ENCODE measurements around the gene TMBIM1.

Gene TMBIM1

DNA sequence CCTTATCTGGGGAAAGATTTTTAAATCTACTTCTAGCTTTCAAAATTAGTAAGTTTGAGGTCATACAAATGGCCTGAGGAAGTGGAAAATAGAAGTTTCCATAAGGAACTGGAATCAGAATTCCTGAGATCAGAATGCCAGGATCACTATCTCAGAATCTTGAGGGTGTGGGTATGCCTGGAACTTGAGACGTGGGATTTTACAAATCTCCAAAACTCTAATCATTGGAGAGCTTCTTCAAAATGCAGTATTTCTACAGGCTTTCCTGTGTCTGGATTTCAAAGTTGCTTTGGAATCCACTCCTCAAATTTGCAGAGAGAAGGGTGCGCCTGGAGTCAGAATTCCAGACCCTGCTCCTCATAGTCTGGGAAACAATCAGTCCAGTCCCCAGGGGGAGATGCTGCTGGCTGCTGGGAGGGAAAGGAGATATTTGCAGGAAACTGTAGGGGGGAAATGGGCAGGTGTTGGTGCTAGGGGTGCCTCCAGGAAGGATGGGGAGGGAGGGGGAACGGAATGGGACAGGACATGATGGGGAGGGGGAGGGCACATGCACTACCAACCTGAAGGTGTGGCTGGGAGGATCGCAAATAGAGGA, 33.4 kb upstream of the TMBIM1 start:
- TF ChIP-seq GATA2 (IDR thresholded peaks at IDR 0.05; ENCODE audit: low read depth, low read length) (no peak), GATA3 (IDR thresholded peaks at IDR 0.05; ENCODE audit: low read depth, low read length) (no peak)

DNA sequence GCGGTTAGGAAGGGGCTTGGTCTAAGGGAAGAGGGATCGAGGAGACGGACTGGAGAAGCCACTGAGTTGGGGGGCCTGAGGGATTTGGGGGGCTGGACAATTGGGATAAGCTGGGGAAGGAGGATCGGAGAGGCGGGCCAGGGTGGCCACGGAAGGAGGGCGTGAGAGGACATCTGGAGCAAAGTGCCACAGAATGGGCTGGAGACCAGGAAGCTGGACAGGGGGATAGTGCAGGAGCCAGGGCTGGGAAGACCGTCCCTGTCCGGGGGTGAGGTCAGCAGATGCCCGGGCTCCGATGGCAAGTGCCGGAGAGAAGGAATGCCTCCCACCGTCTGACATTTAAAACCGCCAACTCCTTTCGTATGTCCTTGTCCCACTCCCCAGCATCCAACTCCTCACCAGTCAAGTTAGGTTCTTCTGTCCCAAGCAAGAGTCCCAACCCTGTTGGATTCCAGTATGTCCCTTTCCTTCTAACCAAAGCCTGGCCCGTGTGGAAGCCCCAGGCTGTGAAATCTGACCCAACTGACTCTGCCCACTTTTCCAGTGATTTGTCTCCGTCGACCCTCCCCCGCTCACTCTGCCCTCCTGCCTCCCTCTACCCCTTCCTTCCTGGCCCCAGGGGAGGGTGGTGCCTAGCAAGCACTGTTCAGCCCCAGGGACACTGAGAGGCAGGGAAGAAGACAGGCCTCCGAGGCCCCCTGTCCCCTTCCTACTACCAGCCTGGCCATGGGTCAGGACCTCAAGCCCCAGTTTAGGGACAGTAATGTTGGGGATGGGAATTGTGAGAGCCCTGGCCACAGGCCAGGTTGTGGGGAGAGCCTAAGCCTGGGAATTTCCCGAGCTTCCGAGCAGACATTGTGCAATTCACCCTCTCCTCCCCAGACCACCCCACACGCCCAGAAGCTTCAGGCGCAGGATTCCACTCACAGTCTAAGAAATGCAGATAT, 31.5 kb upstream of the TMBIM1 start:
- TF ChIP-seq GATA2 (IDR thresholded peaks at IDR 0.05; ENCODE audit: low read depth, low read length) (no peak), GATA3 (IDR thresholded peaks at IDR 0.05; ENCODE audit: low read depth, low read length) (no peak)

DNA sequence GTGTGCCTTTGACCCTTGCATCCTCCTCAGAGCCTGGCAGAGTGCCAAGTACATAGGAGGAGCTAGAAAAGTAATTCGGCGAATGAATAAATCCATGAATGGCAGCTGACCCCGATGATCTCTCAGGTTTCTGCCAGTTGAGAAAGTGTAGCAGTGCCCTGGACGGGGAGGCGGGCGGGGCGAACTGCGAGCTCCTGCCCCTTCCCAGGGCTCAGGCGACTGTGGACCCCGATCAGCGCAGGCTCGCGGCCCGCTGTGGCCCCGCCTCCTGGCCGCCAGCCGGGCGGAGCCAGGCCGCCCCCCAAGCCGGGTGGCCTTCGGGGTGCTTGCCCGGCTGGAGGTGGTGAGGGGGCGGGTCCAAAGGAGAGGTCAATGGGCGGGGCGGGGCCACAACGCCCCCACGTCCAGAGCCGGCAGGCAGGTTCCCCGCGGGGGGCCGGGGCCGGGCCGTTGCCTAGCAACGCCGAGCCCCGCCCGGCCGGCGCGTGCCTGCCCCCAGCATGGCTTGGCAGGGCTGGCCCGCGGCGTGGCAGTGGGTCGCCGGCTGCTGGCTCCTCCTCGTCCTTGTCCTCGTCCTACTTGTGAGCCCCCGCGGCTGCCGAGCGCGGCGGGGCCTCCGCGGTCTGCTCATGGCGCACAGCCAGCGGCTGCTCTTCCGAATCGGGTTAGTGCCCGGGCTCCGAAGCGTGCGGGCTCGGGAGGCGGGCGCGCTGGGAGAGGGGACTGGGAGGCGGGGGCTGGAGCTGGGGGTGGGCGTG, 30.6 kb upstream of the TMBIM1 start:
- TF ChIP-seq GATA3 (IDR thresholded peaks at IDR 0.05; ENCODE audit: low read depth, low read length), result no peak
- no peak for TF ChIP-seq GATA2 (IDR thresholded peaks at IDR 0.05; ENCODE audit: low read depth, low read length)

DNA sequence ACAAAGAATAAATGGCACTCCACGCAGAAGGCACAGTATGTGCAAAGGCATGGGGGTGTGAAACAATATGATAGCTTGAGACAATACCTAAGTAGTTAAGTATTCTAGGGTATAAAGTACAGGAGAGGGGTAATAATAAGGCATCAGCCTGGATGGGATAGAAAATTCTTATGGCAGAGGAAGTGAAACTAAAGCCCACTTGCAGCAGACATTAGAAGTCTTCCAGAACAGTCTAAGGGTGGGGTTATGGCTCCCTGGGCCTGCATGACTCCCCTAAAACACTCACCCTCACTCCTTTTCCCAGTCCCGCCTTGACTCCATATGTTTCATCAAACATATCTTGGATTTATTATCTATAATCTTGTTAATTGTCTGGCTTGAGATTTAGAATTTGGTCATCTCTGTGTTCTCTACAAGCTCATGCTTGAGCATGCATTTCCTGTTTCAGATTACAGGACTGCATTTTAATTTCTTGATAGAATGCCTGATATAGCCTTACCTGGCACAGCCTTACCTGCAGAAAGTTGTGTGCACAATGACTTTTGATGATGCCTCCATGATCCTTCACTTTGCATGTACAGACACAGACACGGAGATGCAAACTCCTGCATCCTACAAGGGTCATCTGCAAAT, 28.5 kb upstream of the TMBIM1 start:
- TF ChIP-seq GATA2 (IDR thresholded peaks at IDR 0.05; ENCODE audit: low read depth, low read length), result no peak
- TF ChIP-seq GATA3 (IDR thresholded peaks at IDR 0.05; ENCODE audit: low read depth, low read length), result no peak

DNA sequence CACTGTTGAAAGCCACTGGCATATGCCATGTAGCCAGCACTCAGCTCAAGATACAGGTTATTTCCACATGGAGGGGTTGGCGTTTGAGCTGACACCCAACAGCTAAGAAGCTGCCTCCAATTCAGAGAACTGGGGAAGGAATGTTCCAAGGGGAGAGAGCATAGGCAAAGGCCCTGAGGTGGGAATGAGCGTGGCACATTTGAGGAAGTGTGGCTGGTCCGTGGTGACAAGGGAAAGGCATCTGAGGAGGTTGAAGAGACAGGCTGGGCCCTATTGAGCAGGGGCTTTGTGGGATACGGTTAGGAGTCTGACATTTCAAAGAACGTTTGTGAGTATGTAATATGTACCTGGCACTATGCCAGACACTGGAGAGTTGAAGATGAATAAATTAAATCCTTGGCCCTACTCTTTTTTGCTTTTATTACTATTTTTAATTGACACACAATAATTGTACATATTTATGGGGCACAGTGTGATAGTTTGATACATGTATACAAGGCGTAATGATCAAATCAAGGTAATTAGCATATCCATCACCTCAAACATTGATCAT, 27.6 kb upstream of the TMBIM1 start:
- TF ChIP-seq GATA2 (IDR thresholded peaks at IDR 0.05; ENCODE audit: low read depth, low read length) (no peak), GATA3 (IDR thresholded peaks at IDR 0.05; ENCODE audit: low read depth, low read length) (no peak)

DNA sequence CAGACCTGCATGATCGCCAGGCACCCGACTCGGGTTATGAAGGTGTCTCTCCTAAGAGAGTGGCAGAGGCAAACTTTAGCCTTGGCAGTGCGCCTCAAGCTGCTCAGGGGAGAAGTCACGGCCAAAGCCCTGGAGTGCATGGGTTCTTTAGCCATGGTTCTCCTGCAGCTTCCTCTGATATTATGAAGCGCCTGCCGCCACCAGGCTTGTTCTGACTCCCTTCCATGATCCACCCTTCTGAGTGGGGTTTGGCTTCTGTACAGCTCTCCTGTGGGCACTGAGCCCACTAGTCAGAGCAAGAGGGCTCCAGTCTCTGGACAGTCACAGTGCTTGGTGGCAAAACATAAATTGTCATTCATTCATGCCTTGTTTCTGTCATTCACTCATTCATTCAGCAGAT, 25.9 kb upstream of the TMBIM1 start:
- no peak for TF ChIP-seq GATA2 (IDR thresholded peaks at IDR 0.05; ENCODE audit: low read depth, low read length)
- no peak for TF ChIP-seq GATA3 (IDR thresholded peaks at IDR 0.05; ENCODE audit: low read depth, low read length)

DNA sequence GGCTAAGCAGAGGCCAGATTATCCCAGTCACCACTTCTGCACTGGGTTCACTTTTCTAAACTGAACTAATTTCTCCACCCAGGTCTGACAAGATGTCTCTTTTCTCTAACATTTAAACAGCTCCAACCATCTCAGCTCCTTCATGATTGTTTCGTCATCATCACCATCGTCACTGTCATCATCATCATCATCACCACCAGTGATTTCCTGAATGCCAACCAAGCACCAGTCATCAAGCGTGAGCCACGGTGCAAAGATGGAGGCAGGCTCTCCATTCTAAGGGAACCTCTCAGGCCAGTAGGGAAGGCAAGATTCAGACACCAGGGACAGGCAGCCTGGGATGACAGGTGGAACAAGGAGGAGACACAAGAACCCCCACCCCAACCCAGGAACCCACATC, 25.5 kb upstream of the TMBIM1 start:
- TF ChIP-seq GATA2 (IDR thresholded peaks at IDR 0.05; ENCODE audit: low read depth, low read length) (no peak), GATA3 (IDR thresholded peaks at IDR 0.05; ENCODE audit: low read depth, low read length) (no peak)

GRCh38 chr2:218317303-218317630, 25.0 kb upstream of the TMBIM1 start:
- TF ChIP-seq GATA3 (IDR thresholded peaks at IDR 0.05; ENCODE audit: low read depth, low read length) (no peak), GATA2 (IDR thresholded peaks at IDR 0.05; ENCODE audit: low read depth, low read length) (no peak)

DNA sequence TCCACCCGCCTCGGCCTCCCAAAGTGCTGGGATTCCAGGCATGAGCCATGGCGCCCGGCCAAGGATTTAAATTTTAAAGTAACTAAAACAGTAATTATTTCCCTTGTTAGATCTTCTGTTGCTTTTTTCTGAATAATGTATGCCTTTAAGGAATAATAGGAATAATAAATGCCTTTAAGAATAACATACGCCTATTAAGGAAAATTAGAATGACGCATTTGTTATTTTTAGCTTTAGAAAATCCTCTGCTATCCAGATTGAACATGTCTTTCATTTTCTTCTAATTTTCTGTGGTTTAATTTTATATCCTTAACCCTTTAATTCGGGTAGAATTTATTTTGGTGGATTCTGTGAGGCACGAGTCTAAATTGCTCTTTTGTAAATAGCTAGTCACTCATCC, 23.1 kb upstream of the TMBIM1 start:
- TF ChIP-seq GATA3 (IDR thresholded peaks at IDR 0.05; ENCODE audit: low read depth, low read length) (no peak), GATA2 (IDR thresholded peaks at IDR 0.05; ENCODE audit: low read depth, low read length) (no peak)

DNA sequence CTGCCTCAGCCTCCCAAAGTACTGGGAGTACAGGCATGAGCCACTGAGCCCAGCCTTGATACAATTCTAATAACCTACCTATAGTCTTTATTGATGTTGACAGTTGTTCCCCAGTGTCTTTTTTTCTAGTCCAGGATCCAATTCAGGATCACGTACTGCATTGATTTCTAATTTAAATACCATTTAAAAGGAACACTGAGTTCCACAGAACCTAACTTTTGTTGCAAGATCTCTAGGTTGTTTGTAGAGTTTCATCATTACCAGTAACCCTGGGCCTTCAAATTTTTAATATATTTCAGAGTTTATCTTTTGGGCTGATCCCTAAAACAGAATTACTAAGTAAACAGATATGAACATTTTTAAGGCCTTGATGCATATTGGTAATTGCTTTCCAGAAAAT, 21.1 kb upstream of the TMBIM1 start:
- TF ChIP-seq GATA2 (IDR thresholded peaks at IDR 0.05; ENCODE audit: low read depth, low read length) (no peak), GATA3 (IDR thresholded peaks at IDR 0.05; ENCODE audit: low read depth, low read length) (no peak)

GRCh38 chr2:218312267-218312756, 20.0 kb upstream of the TMBIM1 start:
- TF ChIP-seq GATA3 (IDR thresholded peaks at IDR 0.05; ENCODE audit: low read depth, low read length) (no peak), GATA2 (IDR thresholded peaks at IDR 0.05; ENCODE audit: low read depth, low read length) (no peak)

GRCh38 chr2:218310853-218311540, 18.7 kb upstream of the TMBIM1 start:
- TF ChIP-seq GATA3 (IDR thresholded peaks at IDR 0.05; ENCODE audit: low read depth, low read length) (no peak), GATA2 (IDR thresholded peaks at IDR 0.05; ENCODE audit: low read depth, low read length) (no peak)

- TF ChIP-seq GATA2 (IDR thresholded peaks at IDR 0.05; ENCODE audit: low read depth, low read length), result no peak
- TF ChIP-seq GATA3 (IDR thresholded peaks at IDR 0.05; ENCODE audit: low read depth, low read length), result no peak
Measured at GRCh38 chr2:218307415-218308090, 15.2 kb upstream of the TMBIM1 start.

Measured in SH-SY5Y (cell line).